MCF 10A (cell line): ENCODE data around the gene CFAP46. TPM values are rescaled to one million over a fixed set of nuclear protein-coding genes. Genes with fewer than 3 reads are reported as not detected.

ENCODE experiments used
- BruUV-seq: library from RNA; stranded (reverse); fragments of 400-500 nt; replicated peaks from 2 replicates; lab custom pipeline; 2021; lab: Mats Ljungman, UMichigan
- CTCF ChIA-PET: fragments of 300-600 bp; sonication (Branson Sonifier 250); formaldehyde crosslinking; extraction: SDS; loops from one replicate; lab custom pipeline; 2021; ENCODE audit warnings: antibody characterized with exemption, inconsistent platforms; lab: Yijun Ruan, JAX
- POLR2A ChIA-PET: fragments of 300-600, 350-650 bp; sonication (Branson Sonifier 250); formaldehyde crosslinking; extraction: SDS; loops from one replicate; lab custom pipeline; 2020; ENCODE audit warnings: antibody characterized with exemption, inconsistent platforms; lab: Yijun Ruan, JAX
- DNase-seq: peaks from one replicate; pipeline ENCODE4 v3.0.0-alpha.2; 2018; ENCODE audit not compliant: unreplicated experiment
- H3K27ac Mint-ChIP-seq: one replicate; pipeline ENCODE4 v1.8.0; 2022; ENCODE audit warnings: mild to moderate bottlenecking, low read depth, mixed read lengths; ENCODE audit not compliant: unreplicated experiment
- H3K27me3 Mint-ChIP-seq: one replicate; pipeline ENCODE4 v1.8.0; 2022; ENCODE audit warnings: mixed read lengths; ENCODE audit not compliant: insufficient read depth, unreplicated experiment
- H3K36me3 Mint-ChIP-seq: one replicate; pipeline ENCODE4 v1.8.0; 2022; ENCODE audit warnings: mild to moderate bottlenecking, moderate library complexity, mixed read lengths; ENCODE audit not compliant: insufficient read depth, unreplicated experiment
- H3K4me1 Mint-ChIP-seq: one replicate; pipeline ENCODE4 v1.8.0; 2022; ENCODE audit warnings: mixed read lengths; ENCODE audit not compliant: insufficient read depth, unreplicated experiment
- H3K4me3 Mint-ChIP-seq: one replicate; pipeline ENCODE4 v1.8.0; 2022; ENCODE audit warnings: mild to moderate bottlenecking, moderate library complexity, mixed read lengths; ENCODE audit not compliant: unreplicated experiment
- H3K9me3 Mint-ChIP-seq: one replicate; pipeline ENCODE4 v1.8.0; 2022; ENCODE audit warnings: mixed read lengths; ENCODE audit not compliant: unreplicated experiment
- intact Hi-C: fragments of 100-400 bp; cut with micrococcal nuclease; formaldehyde crosslinking; loops from 2 replicates; pipeline ENCODE4 v1.14.1; 2022
- total RNA-seq: library from RNA; stranded (reverse); gene quantifications from 2 replicates; pipeline ENCODE4 v1.2.3, GENCODE V29; 2022
- TF ChIP-seq, protein P1 (sequence below): fragments of 200-600 bp; IDR thresholded peaks from one replicate; pipeline ENCODE4 v1.8.0; 2022; ENCODE audit warnings: antibody characterized with exemption, mild to moderate bottlenecking; ENCODE audit not compliant: unreplicated experiment

Gene CFAP46
- total RNA-seq, 1 experiment from 2014 or later: 0.33 TPM

DNA sequence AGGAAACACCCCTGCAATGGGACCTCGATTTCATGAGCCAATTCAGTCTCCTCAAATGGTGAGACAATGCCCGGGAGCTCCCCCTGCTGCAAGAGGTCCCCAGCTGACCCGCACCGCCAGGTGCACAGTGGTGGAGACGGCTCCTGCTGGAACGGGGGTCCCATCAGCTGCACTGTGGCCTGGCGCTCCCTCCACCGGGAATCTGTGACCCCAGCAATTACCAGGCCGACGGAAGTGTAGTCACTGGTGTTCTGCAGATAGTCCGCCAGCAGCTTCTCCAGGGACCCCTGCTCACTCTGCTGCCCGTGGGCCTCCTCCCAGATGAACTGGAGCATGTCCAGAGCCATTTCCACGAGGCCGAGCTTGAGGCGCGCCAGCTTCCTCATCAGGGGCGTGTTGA, 91.5 kb downstream of the CFAP46 start:
- H3K4me1 Mint-ChIP-seq: no peaks in the 10 kb centered on the region
- H3K9me3 Mint-ChIP-seq: no peaks in the 10 kb centered on the region
- no peaks in the 10 kb centered on the region for H3K36me3 Mint-ChIP-seq
- CTCF ChIA-PET: interaction anchor here (1.4 kb wide), 1 partner anchor 9 kb away, joined by 4 read pairs; no protein-coding TSS in a partner anchor
- intact Hi-C loops: no loop called here
- TF ChIP-seq, protein P1, sequence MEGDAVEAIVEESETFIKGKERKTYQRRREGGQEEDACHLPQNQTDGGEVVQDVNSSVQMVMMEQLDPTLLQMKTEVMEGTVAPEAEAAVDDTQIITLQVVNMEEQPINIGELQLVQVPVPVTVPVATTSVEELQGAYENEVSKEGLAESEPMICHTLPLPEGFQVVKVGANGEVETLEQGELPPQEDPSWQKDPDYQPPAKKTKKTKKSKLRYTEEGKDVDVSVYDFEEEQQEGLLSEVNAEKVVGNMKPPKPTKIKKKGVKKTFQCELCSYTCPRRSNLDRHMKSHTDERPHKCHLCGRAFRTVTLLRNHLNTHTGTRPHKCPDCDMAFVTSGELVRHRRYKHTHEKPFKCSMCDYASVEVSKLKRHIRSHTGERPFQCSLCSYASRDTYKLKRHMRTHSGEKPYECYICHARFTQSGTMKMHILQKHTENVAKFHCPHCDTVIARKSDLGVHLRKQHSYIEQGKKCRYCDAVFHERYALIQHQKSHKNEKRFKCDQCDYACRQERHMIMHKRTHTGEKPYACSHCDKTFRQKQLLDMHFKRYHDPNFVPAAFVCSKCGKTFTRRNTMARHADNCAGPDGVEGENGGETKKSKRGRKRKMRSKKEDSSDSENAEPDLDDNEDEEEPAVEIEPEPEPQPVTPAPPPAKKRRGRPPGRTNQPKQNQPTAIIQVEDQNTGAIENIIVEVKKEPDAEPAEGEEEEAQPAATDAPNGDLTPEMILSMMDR: no peak
- no peak for DNase-seq
- POLR2A ChIA-PET: no interaction called here
- no peak overlapping the region for H3K27ac Mint-ChIP-seq
- peaks cover 48% of the 10 kb centered on the region for H3K27me3 Mint-ChIP-seq
- H3K4me3 Mint-ChIP-seq: no peak overlapping the region
- no TSS peak for BruUV-seq

DNA sequence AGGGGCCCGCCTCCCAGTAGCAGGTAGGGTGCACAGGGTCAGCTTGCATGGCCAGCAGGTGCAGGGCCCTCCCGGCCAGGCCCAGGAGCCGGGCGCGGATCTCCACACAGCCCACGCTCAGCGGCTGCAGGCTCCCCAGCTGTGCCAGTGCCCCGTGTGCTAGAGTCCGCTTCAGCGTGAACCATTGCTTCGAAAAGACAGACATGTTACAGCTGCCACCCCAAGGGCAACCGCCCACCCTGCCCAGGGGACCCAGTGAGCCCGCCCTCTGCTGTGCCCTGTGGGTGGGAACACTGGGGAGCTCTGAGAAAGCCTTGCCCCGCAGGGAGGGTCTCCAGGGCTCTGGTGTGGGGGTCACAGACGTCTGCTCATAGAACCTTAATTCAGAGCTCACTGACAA, 92.1 kb downstream of the CFAP46 start:
- H3K36me3 Mint-ChIP-seq: no peaks in the 10 kb centered on the region
- no peaks in the 10 kb centered on the region for H3K9me3 Mint-ChIP-seq
- no peak overlapping the region for H3K4me3 Mint-ChIP-seq
- ChIA-PET CTCF (interaction anchor here (1.4 kb wide), 1 partner anchor 9 kb away, joined by 4 read pairs; no protein-coding TSS in a partner anchor), POLR2A (no interaction called here)
- TF ChIP-seq, protein P1: no peak
- BruUV-seq: no TSS peak
- peaks cover 42% of the 10 kb centered on the region for H3K27me3 Mint-ChIP-seq
- H3K4me1 Mint-ChIP-seq: no peaks in the 10 kb centered on the region
- H3K27ac Mint-ChIP-seq: no peak overlapping the region
- DNase-seq: no peak
- intact Hi-C loops: no loop called here

DNA sequence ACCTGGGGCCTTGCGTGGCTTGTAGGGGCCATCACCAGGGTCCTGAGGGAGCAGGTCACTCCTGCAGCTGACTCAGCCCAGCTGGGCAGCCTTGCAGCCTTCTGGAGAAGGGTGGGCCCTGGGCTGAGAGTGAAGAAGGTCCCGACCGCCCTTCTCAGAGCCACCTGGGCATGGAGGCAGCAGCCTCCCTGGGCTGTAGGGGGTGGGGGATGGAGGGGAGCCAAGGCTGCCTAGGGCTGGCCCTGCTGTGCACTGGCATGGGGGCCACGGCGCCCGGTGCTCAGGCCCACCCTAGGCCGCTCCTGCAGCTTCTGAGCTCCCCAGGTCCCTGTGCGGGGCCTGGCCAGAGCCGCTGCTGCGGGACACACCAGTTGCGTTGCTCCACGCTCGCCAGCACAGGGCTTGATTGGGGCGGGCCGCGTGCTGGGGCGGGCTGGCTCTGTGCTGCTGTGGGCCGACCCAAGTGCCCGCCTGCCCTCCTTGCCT, 92.8 kb downstream of the CFAP46 start:
- no peak overlapping the region for H3K27ac Mint-ChIP-seq
- H3K9me3 Mint-ChIP-seq: no peaks in the 10 kb centered on the region
- no peak overlapping the region for H3K4me3 Mint-ChIP-seq
- ChIA-PET CTCF (interaction anchor here (0.6 to 1.4 kb wide), 3 partner anchors 10 to 15 kb away, joined by 3 to 4 read pairs (median 3); no protein-coding TSS in a partner anchor), POLR2A (no interaction called here)
- BruUV-seq: no TSS peak
- intact Hi-C loops: no loop called here
- peaks cover 35% of the 10 kb centered on the region for H3K27me3 Mint-ChIP-seq
- H3K36me3 Mint-ChIP-seq: no peaks in the 10 kb centered on the region
- TF ChIP-seq, protein P1: no peak
- no peak for DNase-seq
- no peaks in the 10 kb centered on the region for H3K4me1 Mint-ChIP-seq

DNA sequence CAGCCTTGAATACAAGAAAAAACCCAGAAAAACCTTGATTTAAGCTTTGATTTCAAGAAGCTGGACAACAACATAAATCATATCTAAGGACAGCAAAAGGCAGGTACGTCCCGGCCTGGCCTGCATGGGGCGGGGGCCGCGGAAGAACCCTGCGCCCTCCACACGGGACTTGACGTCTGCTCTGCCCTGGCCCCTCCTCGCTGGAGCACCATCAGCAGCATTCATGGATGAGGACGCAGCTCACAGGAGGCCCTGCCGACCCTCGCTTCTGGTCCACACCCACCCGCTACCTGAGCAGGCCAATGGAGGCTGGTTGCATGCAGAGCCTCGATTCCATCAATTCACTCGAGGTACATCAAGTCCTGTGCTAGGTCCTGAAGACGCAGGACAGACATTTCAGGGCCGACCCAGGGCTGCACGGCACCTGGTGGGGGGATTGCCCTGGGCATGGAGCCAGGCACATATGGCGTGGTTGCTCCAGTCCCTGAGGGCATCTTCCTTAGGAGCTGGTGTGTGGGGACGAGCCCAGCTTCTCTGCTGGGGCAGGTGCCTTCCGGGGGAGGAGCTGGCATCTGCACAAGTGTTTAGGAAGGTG, 93.3 kb downstream of the CFAP46 start:
- peaks cover 30% of the 10 kb centered on the region for H3K27me3 Mint-ChIP-seq
- intact Hi-C loops: no loop called here
- no peak overlapping the region for H3K4me3 Mint-ChIP-seq
- H3K4me1 Mint-ChIP-seq: no peaks in the 10 kb centered on the region
- no TSS peak for BruUV-seq
- TF ChIP-seq, protein P1: no peak
- H3K27ac Mint-ChIP-seq: no peak overlapping the region
- ChIA-PET POLR2A (no interaction called here), CTCF (interaction anchor here (0.6 to 0.7 kb wide), 2 partner anchors 13 to 15 kb away, joined by 3 read pairs; no protein-coding TSS in a partner anchor)
- no peaks in the 10 kb centered on the region for H3K36me3 Mint-ChIP-seq
- no peaks in the 10 kb centered on the region for H3K9me3 Mint-ChIP-seq
- no peak for DNase-seq
